KMS-11 (cell line): Measurements from ENCODE around the gene HES7.

Experiments
- H2AFZ ChIP-seq: fragments of 200-600 bp; sonication (generic); 2 replicates; pipeline ENCODE4 v1.6.1; 2016; ENCODE audit warnings: antibody characterized with exemption, mixed run types, low read depth
- H3K27ac ChIP-seq: fragments of 200-600 bp; sonication (generic); 2 replicates; pipeline ENCODE4 v1.6.1; 2016; ENCODE audit warnings: mild to moderate bottlenecking, mixed run types
- H3K27me3 ChIP-seq: fragments of 200-600 bp; sonication (generic); 2 replicates; pipeline ENCODE4 v1.6.1; 2017; ENCODE audit warnings: mild to moderate bottlenecking, low read depth, mixed run types, moderate library complexity; ENCODE audit not compliant: insufficient read depth
- H3K36me3 ChIP-seq: fragments of 200-600 bp; sonication (generic); 2 replicates; pipeline ENCODE4 v1.6.1; 2017; ENCODE audit warnings: mild to moderate bottlenecking, mixed run types; ENCODE audit not compliant: insufficient read depth
- H3K4me1 ChIP-seq: fragments of 200-600 bp; sonication (generic); 2 replicates; pipeline ENCODE4 v1.6.1; 2016; ENCODE audit warnings: mild to moderate bottlenecking, low read depth, mixed run types; ENCODE audit not compliant: poor library complexity, severe bottlenecking
- H3K4me2 ChIP-seq: fragments of 200-600 bp; sonication (generic); 2 replicates; pipeline ENCODE4 v1.7.0; 2016; ENCODE audit warnings: mild to moderate bottlenecking, mixed run types
- H3K4me3 ChIP-seq: fragments of 200-600 bp; sonication (generic); IDR thresholded peaks from 2 replicates; pipeline ENCODE4 v1.6.1; 2017; ENCODE audit warnings: low read depth, low read length, mixed read lengths; ENCODE audit not compliant: insufficient read depth
- H3K79me2 ChIP-seq: fragments of 200-600 bp; sonication (generic); 2 replicates; pipeline ENCODE4 v1.6.1; 2016; ENCODE audit warnings: low read depth, mixed run types; ENCODE audit not compliant: insufficient read depth
- H3K9ac ChIP-seq: fragments of 200-600 bp; sonication (generic); 2 replicates; pipeline ENCODE4 v1.6.1; 2016; ENCODE audit warnings: mild to moderate bottlenecking, mixed run types
- H4K20me1 ChIP-seq: fragments of 200-600 bp; sonication (generic); 2 replicates; pipeline ENCODE4 v1.6.1; 2016; ENCODE audit warnings: mild to moderate bottlenecking, mixed run types; ENCODE audit not compliant: insufficient read depth
- TF ChIP-seq, protein P1 (sequence below): fragments of 200-600 bp; sonication (generic); conservative IDR thresholded peaks from 2 replicates; pipeline ENCODE4 v1.6.1; 2017; ENCODE audit warnings: low read depth, mild to moderate bottlenecking, antibody characterized with exemption, low read length, moderate library complexity, mixed read lengths

The HES7 gene

DNA sequence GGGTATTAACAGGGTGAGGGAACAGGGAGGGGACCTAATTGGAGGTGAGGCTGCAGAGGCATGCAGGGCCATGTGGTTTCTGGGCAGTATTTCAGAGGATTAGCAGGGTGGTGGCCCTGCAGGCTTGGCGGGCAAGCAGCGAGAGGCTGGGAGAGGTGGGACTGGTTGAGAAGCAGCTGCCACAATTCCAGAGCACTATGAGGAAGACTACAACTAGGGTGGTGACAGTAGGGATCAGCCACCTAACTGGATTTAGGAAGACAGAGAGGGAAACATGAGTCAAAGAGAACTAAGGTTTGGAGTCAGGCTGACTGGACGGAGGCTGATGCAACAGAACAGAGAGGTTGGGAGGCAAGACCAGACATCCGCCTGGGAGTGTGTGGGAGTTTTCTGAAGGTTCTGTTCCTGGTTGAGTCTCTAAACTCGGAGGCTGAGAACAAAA is 17.9 kb downstream of the HES7 start:
- H3K9ac ChIP-seq = no peak overlapping the region
- no peak overlapping the region for H3K27ac ChIP-seq
- H3K4me3 ChIP-seq = no peak overlapping the region
- H4K20me1 ChIP-seq = no peaks in the 10 kb centered on the region
- H3K4me2 ChIP-seq = no peak overlapping the region
- H3K27me3 ChIP-seq = no peaks in the 10 kb centered on the region
- TF ChIP-seq, protein P1, sequence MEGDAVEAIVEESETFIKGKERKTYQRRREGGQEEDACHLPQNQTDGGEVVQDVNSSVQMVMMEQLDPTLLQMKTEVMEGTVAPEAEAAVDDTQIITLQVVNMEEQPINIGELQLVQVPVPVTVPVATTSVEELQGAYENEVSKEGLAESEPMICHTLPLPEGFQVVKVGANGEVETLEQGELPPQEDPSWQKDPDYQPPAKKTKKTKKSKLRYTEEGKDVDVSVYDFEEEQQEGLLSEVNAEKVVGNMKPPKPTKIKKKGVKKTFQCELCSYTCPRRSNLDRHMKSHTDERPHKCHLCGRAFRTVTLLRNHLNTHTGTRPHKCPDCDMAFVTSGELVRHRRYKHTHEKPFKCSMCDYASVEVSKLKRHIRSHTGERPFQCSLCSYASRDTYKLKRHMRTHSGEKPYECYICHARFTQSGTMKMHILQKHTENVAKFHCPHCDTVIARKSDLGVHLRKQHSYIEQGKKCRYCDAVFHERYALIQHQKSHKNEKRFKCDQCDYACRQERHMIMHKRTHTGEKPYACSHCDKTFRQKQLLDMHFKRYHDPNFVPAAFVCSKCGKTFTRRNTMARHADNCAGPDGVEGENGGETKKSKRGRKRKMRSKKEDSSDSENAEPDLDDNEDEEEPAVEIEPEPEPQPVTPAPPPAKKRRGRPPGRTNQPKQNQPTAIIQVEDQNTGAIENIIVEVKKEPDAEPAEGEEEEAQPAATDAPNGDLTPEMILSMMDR = no peak
- H2AFZ ChIP-seq = no peak overlapping the region
- H3K79me2 ChIP-seq = no peaks in the 10 kb centered on the region
- H3K36me3 ChIP-seq = no peaks in the 10 kb centered on the region
- no peaks in the 10 kb centered on the region for H3K4me1 ChIP-seq

DNA sequence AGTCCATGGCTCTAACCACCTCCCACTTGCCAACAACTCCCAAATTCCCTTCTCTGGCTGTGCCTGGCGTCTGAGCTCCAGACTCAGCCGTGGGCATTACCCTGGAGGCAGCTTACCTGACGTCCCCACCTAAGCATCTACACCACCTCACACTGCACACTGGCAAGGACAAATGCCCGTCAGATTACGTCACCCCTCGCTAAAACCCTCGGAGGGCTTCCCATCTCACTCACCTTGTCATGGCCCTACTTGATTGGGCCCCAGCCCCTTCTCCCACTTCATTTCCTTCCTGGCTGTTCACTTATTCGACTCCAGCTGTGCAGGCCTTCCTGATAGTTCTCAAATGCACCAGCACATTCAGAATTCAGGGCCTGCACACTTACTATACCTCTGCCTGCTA is 19.0 kb downstream of the HES7 start:
- Histone ChIP-seq H3K36me3 (no peaks in the 10 kb centered on the region), H3K4me2 (no peak overlapping the region), H3K27me3 (no peaks in the 10 kb centered on the region), H3K9ac (no peak overlapping the region), H3K27ac (no peak overlapping the region), H3K4me3 (no peak overlapping the region), H4K20me1 (no peaks in the 10 kb centered on the region), H2AFZ (no peak overlapping the region), H3K79me2 (no peaks in the 10 kb centered on the region), H3K4me1 (no peaks in the 10 kb centered on the region)
- TF ChIP-seq, protein P1 = no peak

DNA sequence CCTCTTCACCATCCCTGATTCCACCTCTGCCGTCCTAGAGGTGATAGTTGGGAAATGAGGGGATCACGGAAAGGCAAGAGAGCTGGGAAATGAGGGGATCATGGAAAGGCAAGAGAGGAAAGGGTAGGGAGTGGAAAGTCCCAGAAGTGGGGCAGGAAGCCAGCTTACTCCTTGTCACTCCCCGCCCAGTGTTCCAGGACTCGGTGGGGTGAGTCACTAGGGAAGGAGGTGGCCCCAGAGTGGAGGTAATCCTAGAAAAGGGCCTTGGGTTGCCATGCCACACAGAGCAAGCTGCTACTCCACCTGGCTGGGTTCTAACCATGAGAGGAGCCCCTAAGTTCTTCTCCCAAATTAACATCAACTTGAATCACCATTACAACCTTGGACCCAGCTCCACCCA is 20.4 kb downstream of the HES7 start:
- Histone ChIP-seq H3K79me2 (no peaks in the 10 kb centered on the region), H3K9ac (no peak overlapping the region), H3K27me3 (no peaks in the 10 kb centered on the region), H3K36me3 (no peaks in the 10 kb centered on the region), H3K4me3 (no peak overlapping the region), H3K27ac (no peak overlapping the region), H4K20me1 (no peaks in the 10 kb centered on the region), H3K4me1 (no peaks in the 10 kb centered on the region), H2AFZ (no peak overlapping the region), H3K4me2 (no peak overlapping the region)
- TF ChIP-seq, protein P1 = no peak

DNA sequence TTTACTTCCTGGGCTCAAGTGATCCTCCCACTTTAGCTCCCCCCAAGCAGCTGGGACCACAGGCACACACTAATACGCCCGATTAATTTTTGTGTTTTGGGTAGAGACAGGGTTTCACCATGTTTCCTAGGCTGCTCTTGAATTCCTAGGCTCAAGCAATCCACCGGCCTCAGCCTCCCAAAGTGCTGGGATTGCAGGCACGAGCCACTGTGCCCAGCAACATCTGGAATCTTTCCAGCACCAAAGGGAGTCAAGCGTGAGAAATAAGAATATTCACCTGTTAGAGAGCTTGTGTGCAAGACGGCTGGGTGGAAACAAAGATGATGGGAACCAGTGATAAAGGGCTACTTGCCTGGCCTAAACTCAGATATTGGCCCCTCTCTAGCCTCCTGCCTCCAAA is 22.2 kb downstream of the HES7 start:
- no peaks in the 10 kb centered on the region for H3K79me2 ChIP-seq
- no peaks in the 10 kb centered on the region for H3K4me1 ChIP-seq
- no peaks in the 10 kb centered on the region for H4K20me1 ChIP-seq
- TF ChIP-seq, protein P1 = no peak
- no peaks in the 10 kb centered on the region for H3K36me3 ChIP-seq
- no peak overlapping the region for H3K4me3 ChIP-seq
- no peak overlapping the region for H2AFZ ChIP-seq
- no peak overlapping the region for H3K4me2 ChIP-seq
- no peaks in the 10 kb centered on the region for H3K27me3 ChIP-seq
- no peak overlapping the region for H3K27ac ChIP-seq
- H3K9ac ChIP-seq = no peak overlapping the region
